H1 (cell line): Measurements from ENCODE around the gene CALML5. TPM values are rescaled to one million over a fixed set of nuclear protein-coding genes. Genes with fewer than 3 reads are reported as not detected.

Experiments
- CTCF ChIA-PET: fragments of 300-600 bp; sonication (Branson Sonifier 250); formaldehyde crosslinking; loops from one replicate; lab custom pipeline; 2021; ENCODE audit not compliant: partially characterized antibody; lab: Charles Lee
- POLR2A ChIA-PET: fragments of 300-600 bp; sonication (Branson Sonifier 250); formaldehyde crosslinking; loops from one replicate; lab custom pipeline; 2021; ENCODE audit warnings: inconsistent platforms; ENCODE audit not compliant: partially characterized antibody; lab: Charles Lee
- DNase-seq, 2 experiments: peaks; one replicate each; pipeline versions ENCODE4 v3.0.0 to v3.0.0-alpha.2; 2010 to 2022; ENCODE audit warnings: low spot score in 2 of 2, low read depth in 1 of 2, mixed read lengths in 1 of 2
- FAIRE-seq: peaks from 2 replicates; lab custom pipeline; 2011; peaks lifted over from hg19 to GRCh38; lab: Jason Lieb, UNC
- H2AFZ ChIP-seq: 2 replicates; pipeline ENCODE4 v1.8.1; 2012; ENCODE audit warnings: low read length, inconsistent platforms
- H2AK5ac ChIP-seq: 2 replicates; pipeline ENCODE4 v1.6.1; 2013; ENCODE audit warnings: low read depth, low read length
- H2BK120ac ChIP-seq: replicated peaks from 2 replicates; pipeline ENCODE3; 2013; ENCODE audit warnings: low read depth, low read length, inconsistent platforms
- H2BK12ac ChIP-seq: 2 replicates; pipeline ENCODE4 v1.6.1; 2013; ENCODE audit warnings: low read depth, low read length
- H2BK15ac ChIP-seq: 2 replicates; pipeline ENCODE4 v1.6.1; 2013; ENCODE audit warnings: low read length
- H2BK20ac ChIP-seq: 2 replicates; pipeline ENCODE4 v1.6.1; 2013; ENCODE audit warnings: low read length
- H2BK5ac ChIP-seq: 2 replicates; pipeline ENCODE4 v1.6.1; 2013; ENCODE audit warnings: low read depth, low read length
- H3K14ac ChIP-seq: 2 replicates; pipeline ENCODE4 v1.6.1; 2013; ENCODE audit warnings: inconsistent platforms; ENCODE audit not compliant: insufficient read length
- H3K18ac ChIP-seq: 2 replicates; pipeline ENCODE4 v1.6.1; 2013; ENCODE audit warnings: low read length; ENCODE audit errors: extremely low read depth
- H3K23ac ChIP-seq: 2 replicates; pipeline ENCODE4 v1.6.1; 2013; ENCODE audit warnings: inconsistent platforms; ENCODE audit not compliant: insufficient read length
- H3K23me2 ChIP-seq: 2 replicates; pipeline ENCODE4 v1.6.1; 2013; ENCODE audit warnings: low read depth, low read length
- H3K27ac ChIP-seq: 2 replicates; pipeline ENCODE4 v1.6.1; 2011; ENCODE audit warnings: low read depth, low read length, inconsistent platforms
- H3K27me3 ChIP-seq, 4 experiments: replicated peaks in 1 of 4; 1 replicate in 1 of 4; 2 replicates in 3 of 4; pipeline versions ENCODE4 v1.6.1 to v1.8.1; 2011 to 2013; ENCODE audit warnings: low read length in 3 of 4, mild to moderate bottlenecking in 3 of 4, inconsistent platforms in 2 of 4, mixed read lengths in 2 of 4, moderate library complexity in 1 of 4; ENCODE audit not compliant: control insufficient read depth in 3 of 4, insufficient read depth in 3 of 4; ENCODE audit errors: extremely low read depth in 1 of 4
- H3K36me3 ChIP-seq, 4 experiments: 2 replicates each; pipeline versions ENCODE4 v1.6.1 to v1.8.1; 2011 to 2013; ENCODE audit warnings: mild to moderate bottlenecking in 4 of 4, low read length in 3 of 4, moderate library complexity in 2 of 4, control low read depth in 1 of 4, inconsistent platforms in 1 of 4; ENCODE audit not compliant: insufficient read depth in 4 of 4, control insufficient read depth in 2 of 4
- H3K4ac ChIP-seq: replicated peaks from 2 replicates; pipeline ENCODE3; 2013; ENCODE audit warnings: low read length, low read depth, mixed read lengths, inconsistent platforms; ENCODE audit not compliant: insufficient read length
- H3K4me1 ChIP-seq, 4 experiments: replicated peaks in 1 of 4; 1 replicate in 1 of 4; 2 replicates in 3 of 4; pipeline versions ENCODE4 v1.6.1 to v1.8.1; 2011 to 2013; ENCODE audit warnings: low read length in 3 of 4, inconsistent platforms in 2 of 4, mixed read lengths in 1 of 4; ENCODE audit not compliant: insufficient read depth in 4 of 4, control insufficient read depth in 3 of 4
- H3K4me2 ChIP-seq, 2 experiments: 2 replicates each; pipeline versions ENCODE4 v1.6.1 to v1.8.1; 2011 to 2013; ENCODE audit warnings: low read depth in 2 of 2, low read length in 2 of 2, control low read depth in 1 of 2, inconsistent platforms in 1 of 2, mild to moderate bottlenecking in 1 of 2; ENCODE audit not compliant: insufficient read depth in 1 of 2
- H3K4me3 ChIP-seq, 4 experiments: fragments of 200-600, 300-600 bp in 1 of 4; sonication (generic), shearing (Covaris generic), sonication (Bioruptor Twin) in 1 of 4; 2 replicates each; pipeline versions ENCODE4 v1.5.1 to v1.8.1; 2011 to 2016; ENCODE audit warnings: low read length in 4 of 4, low read depth in 3 of 4, control low read depth in 2 of 4, inconsistent platforms in 2 of 4, mild to moderate bottlenecking in 2 of 4, mixed read lengths in 1 of 4, moderate library complexity in 1 of 4; ENCODE audit not compliant: insufficient read depth in 2 of 4; ENCODE audit errors: extremely low read depth in 1 of 4
- H3K56ac ChIP-seq: replicated peaks from 2 replicates; pipeline ENCODE3; 2013; ENCODE audit warnings: low read depth, mild to moderate bottlenecking, mixed read lengths, low read length, inconsistent platforms; ENCODE audit not compliant: insufficient read length
- H3K79me1 ChIP-seq: 2 replicates; pipeline ENCODE4 v1.6.1; 2013; ENCODE audit warnings: low read depth, low read length, control low read depth
- H3K79me2 ChIP-seq, 2 experiments: 2 replicates each; pipeline versions ENCODE4 v1.6.1 to v1.8.1; 2012 to 2013; ENCODE audit warnings: low read length in 2 of 2, mild to moderate bottlenecking in 2 of 2, inconsistent platforms in 1 of 2; ENCODE audit not compliant: insufficient read depth in 2 of 2, control insufficient read depth in 1 of 2
- H3K9ac ChIP-seq, 4 experiments: replicated peaks in 1 of 4; 1 replicate in 1 of 4; 2 replicates in 3 of 4; pipeline versions ENCODE4 v1.6.1 to v1.8.1; 2011 to 2013; ENCODE audit warnings: low read depth in 3 of 4, low read length in 3 of 4, control low read depth in 2 of 4, mild to moderate bottlenecking in 2 of 4, moderate library complexity in 2 of 4, inconsistent platforms in 1 of 4; ENCODE audit errors: extremely low read depth in 1 of 4
- H3K9me3 ChIP-seq, 2 experiments: 2 replicates each; pipeline versions ENCODE4 v1.6.1 to v1.8.1; 2012 to 2013; ENCODE audit warnings: mild to moderate bottlenecking in 2 of 2, moderate library complexity in 2 of 2, control low read depth in 1 of 2, inconsistent platforms in 1 of 2, low read depth in 1 of 2, low read length in 1 of 2, mixed read lengths in 1 of 2; ENCODE audit not compliant: insufficient read depth in 2 of 2
- H4K20me1 ChIP-seq, 2 experiments: replicated peaks in 1 of 2; 2 replicates each; pipeline versions ENCODE3 to v1.8.1; 2011 to 2013; ENCODE audit warnings: inconsistent platforms in 2 of 2, low read length in 2 of 2, mild to moderate bottlenecking in 1 of 2; ENCODE audit not compliant: insufficient read depth in 2 of 2, control insufficient read depth in 1 of 2
- H4K5ac ChIP-seq: 2 replicates; pipeline ENCODE4 v1.6.1; 2013; ENCODE audit warnings: low read length, low read depth, mixed read lengths, inconsistent platforms; ENCODE audit not compliant: insufficient read length
- H4K8ac ChIP-seq: 2 replicates; pipeline ENCODE4 v1.8.0; 2013; ENCODE audit warnings: mild to moderate bottlenecking, moderate library complexity, low read length, inconsistent platforms; ENCODE audit not compliant: insufficient read depth; ENCODE audit errors: extremely low read depth
- H4K91ac ChIP-seq: replicated peaks from 2 replicates; pipeline ENCODE3; 2013; ENCODE audit warnings: low read length, mixed read lengths, inconsistent platforms; ENCODE audit not compliant: insufficient read length
- EGR1 ChIP-seq: IDR thresholded peaks from 2 replicates; pipeline ENCODE4 v1.6.1; 2011; ENCODE audit warnings: low read depth, low read length, borderline replicate concordance
- NRF1 ChIP-seq: IDR thresholded peaks from 2 replicates; pipeline ENCODE4 v1.6.1; 2011; ENCODE audit warnings: mild to moderate bottlenecking, low read depth, low read length, improper control_type of control experiment
- PHF8 ChIP-seq: fragments of 200-600 bp; sonication (generic); conservative IDR thresholded peaks from 2 replicates; pipeline ENCODE4 v1.7.1; 2012; ENCODE audit warnings: low read depth, mild to moderate bottlenecking, inconsistent platforms, low read length, moderate library complexity
- WGBS, 2 experiments: shearing (Covaris generic) in 1 of 2; methylation state at CpG; one replicate each; pipeline versions ENCODE4 v1.1.6 to v1.1.7; 2013 to 2015; ENCODE audit warnings: low lambda C conversion rate in 2 of 2, mixed read lengths in 2 of 2, inconsistent platforms in 1 of 2, low coverage in 1 of 2, missing lambda C conversion rate in 1 of 2; ENCODE audit not compliant: insufficient replicate concordance in 2 of 2, insufficient coverage in 1 of 2, insufficient read length in 1 of 2; ENCODE audit errors: extremely low coverage in 1 of 2, missing lambda C conversion rate in 1 of 2; 5-methylcytosine and 5-hydroxymethylcytosine counted together
- polyA plus RNA-seq, 7 experiments: library from polyadenylated mRNA; depleted of rRNA in 3 of 7; stranded (reverse) in 5 of 7; unstranded in 2 of 7; fragments of >200 nt in 5 of 7; fragments of 200-250 nt in 2 of 7; gene quantifications; 1 replicate in 5 of 7; 2 replicates in 1 of 7; 4 replicates in 1 of 7; pipeline versions ENCODE4 v1.2.1 to v1.2.3, GENCODE V29; 2011 to 2013; ENCODE audit warnings: missing spikeins in 2 of 7, mixed read lengths in 2 of 7
- total RNA-seq: library from RNA; stranded (reverse); fragmentation: NEBNext Ultra II Directional; extraction: Animal tissue kit (Norgen Biotek cat#: 25700); gene quantifications from 2 replicates; pipeline ENCODE4 v1.2.1, GENCODE V29; 2021

The CALML5 gene
- total and polyA plus RNA-seq, 2 of the 8 experiments (the other 6 are each of a cell fraction or from before 2014, with no cell fraction given) = not detected

DNA sequence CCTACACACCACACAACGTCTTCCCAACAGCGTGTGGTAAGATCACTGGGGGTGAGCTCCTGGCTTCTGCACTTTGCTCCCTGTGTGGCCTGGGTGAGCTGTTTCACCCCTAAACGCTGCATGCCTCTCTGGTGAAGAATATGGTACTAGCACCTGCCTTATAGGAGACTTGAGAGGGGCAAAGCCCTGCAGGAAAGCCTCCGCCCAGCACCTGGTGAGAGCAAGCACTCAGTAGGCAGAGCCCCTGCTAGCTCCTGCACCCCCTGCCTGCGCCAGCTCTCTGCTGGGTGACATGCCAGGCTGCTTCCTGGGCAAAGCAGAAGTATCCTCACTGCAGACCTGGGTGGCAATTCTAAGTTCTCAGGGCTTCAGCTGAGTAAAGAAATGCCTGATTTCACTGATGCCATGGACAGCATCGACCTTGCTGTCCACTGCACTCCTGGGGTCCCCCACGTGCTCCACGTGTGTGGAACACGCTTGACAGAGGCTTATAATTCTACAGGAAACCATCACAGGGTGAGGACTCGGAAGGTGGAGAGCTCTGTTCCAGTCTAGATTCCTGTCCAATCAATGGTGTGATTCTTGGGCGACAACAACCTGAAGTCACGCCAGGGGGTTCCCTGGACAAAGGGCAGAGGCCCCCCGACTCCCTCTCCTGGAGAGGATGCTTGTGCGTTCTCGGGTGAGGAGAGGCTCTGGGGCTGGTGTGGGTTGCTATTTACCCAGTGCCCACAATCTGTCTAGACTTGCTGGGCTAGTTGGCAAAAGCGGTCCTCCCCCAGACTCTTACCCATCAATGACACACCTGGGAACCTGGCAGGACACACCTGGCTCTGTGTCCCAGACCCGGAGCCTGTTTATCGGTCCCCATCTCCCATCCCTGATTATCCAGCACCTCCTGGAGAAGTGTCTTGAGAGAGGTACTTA is 5.0 kb upstream of the CALML5 start:
- H3K27ac ChIP-seq = no peak overlapping the region
- H3K9me3 ChIP-seq = no peaks in the 10 kb centered on the region
- no peak overlapping the region for H3K4ac ChIP-seq
- H3K4me2 ChIP-seq = no peak overlapping the region
- H3K23me2 ChIP-seq = no peaks in the 10 kb centered on the region; the same call in 1 of the 2 replicates
- no peak overlapping the region for H4K91ac ChIP-seq
- H3K56ac ChIP-seq = no peak overlapping the region
- ChIA-PET POLR2A (interaction anchor here (0.6 kb wide), 1 partner anchor 18 kb away, joined by 3 read pairs; no protein-coding TSS in a partner anchor), CTCF (interaction anchor here (0.6 to 1.3 kb wide), 3 partner anchors 10 to 62 kb away, joined by 3 to 4 read pairs (median 3); no protein-coding TSS in a partner anchor)
- H3K4me3 ChIP-seq = no peak overlapping the region
- 0 out of 2 replicates have a peak overlapping the region, but pooled peaks have one; percentile 81 for H2BK15ac ChIP-seq
- no peak overlapping the region for H4K5ac ChIP-seq
- no peak overlapping the region for H2BK20ac ChIP-seq
- 0 out of 2 replicates have a peak overlapping the region, but pooled peaks have one; percentile 40 for H2BK12ac ChIP-seq
- no peak for TF ChIP-seq NRF1
- TF ChIP-seq EGR1 = no peak
- no peak for TF ChIP-seq PHF8
- H4K20me1 ChIP-seq = no peaks in the 10 kb centered on the region
- no peaks in the 10 kb centered on the region for H3K79me1 ChIP-seq
- H3K4me1 ChIP-seq = no peaks in the 10 kb centered on the region
- no peaks in the 10 kb centered on the region for H3K79me2 ChIP-seq
- no peak overlapping the region for H2AK5ac ChIP-seq
- DNase-seq (no peak), FAIRE-seq (no peak)
- H2BK120ac ChIP-seq = no peak overlapping the region
- no peak overlapping the region for H3K14ac ChIP-seq
- no peaks in the 10 kb centered on the region for H3K36me3 ChIP-seq
- no peak overlapping the region for H2AFZ ChIP-seq
- no peak overlapping the region for H3K18ac ChIP-seq
- H3K23ac ChIP-seq = no peak overlapping the region
- 83 to 100% methylated on average over 1 to 18 of the region's 18 CpGs for WGBS, 2 experiments
- no peak overlapping the region for H4K8ac ChIP-seq
- no peak overlapping the region for H3K9ac ChIP-seq
- no peak overlapping the region for H2BK5ac ChIP-seq
- no peaks in the 10 kb centered on the region for H3K27me3 ChIP-seq
